ENCODE results near the gene EEIG1.

DNA sequence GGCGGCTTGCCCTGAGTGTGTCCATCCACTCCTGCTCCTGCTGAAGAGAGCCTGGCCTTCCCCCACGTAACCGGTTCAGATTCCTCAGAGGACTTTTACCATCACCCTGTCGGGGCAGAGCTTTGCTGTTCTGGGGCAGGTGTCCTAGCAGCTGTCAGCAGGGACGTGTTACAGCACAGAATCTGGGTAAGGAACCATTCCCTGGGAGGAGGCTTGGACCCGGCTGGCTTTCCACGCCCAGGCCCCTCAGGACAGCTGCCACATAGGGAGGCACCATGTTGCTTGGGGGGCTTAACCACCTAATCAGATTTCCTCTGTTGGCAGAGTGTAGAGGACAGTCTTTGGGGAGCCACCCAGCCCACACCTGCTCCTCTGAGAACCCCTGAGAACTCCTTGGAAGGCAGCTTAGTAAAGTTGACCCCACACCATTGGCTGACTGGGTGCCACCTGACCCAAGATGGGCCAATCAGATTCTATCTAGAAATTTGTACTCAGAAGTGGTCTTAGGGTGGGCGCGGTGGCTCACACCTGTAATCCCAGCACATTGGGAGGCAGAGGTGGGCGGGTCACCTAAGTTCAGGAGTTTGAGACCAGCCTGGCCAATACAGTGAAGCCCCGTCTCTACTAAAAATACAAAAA is 23.3 kb upstream of the EEIG1 start:
- TF ChIP-seq CTCF (optimal IDR thresholded peaks at IDR 0.05 in 1 of 3, IDR thresholded peaks at IDR 0.05 in 1 of 3, conservative IDR thresholded peaks at IDR 0.05 in 1 of 3; ENCODE audit: extremely low read depth in 1 of 3, insufficient read depth in 2 of 3, low read length in 3 of 3) (no peak), EZH2 (IDR thresholded peaks at IDR 0.05; ENCODE audit: low read length) (no peak)
